Uterus (tissue), 4 donors: ENCODE data around the gene AHCYL2. TPM values are rescaled to one million over a fixed set of nuclear protein-coding genes. Genes with fewer than 3 reads are reported as not detected.

ENCODE experiments used
- DNase-seq, 2 donors: peaks; one replicate each; pipeline ENCODE4 v3.0.0-alpha.2; 2019 to 2020
- H3K27ac ChIP-seq, 2 donors: fragments of 200-600 bp; sonication (generic); 1 replicate in 1 of 2; 2 replicates in 1 of 2; pipeline ENCODE4 v1.5.1; 2016 to 2018
- H3K27me3 ChIP-seq, 2 donors: fragments of 200-600 bp; sonication (generic); one replicate each; pipeline ENCODE4 v1.5.1; 2018 to 2019; ENCODE audit warnings: control low read depth in 1 of 2
- H3K36me3 ChIP-seq, 2 donors: fragments of 200-600 bp; sonication (generic); one replicate each; pipeline ENCODE4 v1.5.1; 2019; ENCODE audit warnings: control low read depth in 1 of 2
- H3K4me1 ChIP-seq, 2 donors: fragments of 200-600 bp; sonication (generic); one replicate each; pipeline ENCODE4 v1.5.1; 2018 to 2019; ENCODE audit warnings: control low read depth in 1 of 2
- H3K4me3 ChIP-seq, 2 donors: fragments of 200-600 bp; sonication (generic); 1 replicate in 1 of 2; 2 replicates in 1 of 2; pipeline ENCODE4 v1.5.1; 2018 to 2019; ENCODE audit warnings: mild to moderate bottlenecking in 1 of 2
- H3K9me3 ChIP-seq, 2 donors: fragments of 200-600 bp; sonication (generic); one replicate each; pipeline ENCODE4 v1.5.1; 2019; ENCODE audit warnings: control low read depth in 1 of 2
- CTCF ChIP-seq, 4 experiments: fragments of 200-600 bp in 2 of 4; fragments of 450-650 bp in 2 of 4; sonication (generic) in 2 of 4; IDR thresholded peaks; one replicate each; pipeline ENCODE4 v1.5.1; 2016 to 2019; ENCODE audit warnings: antibody characterized with exemption in 4 of 4, mild to moderate bottlenecking in 2 of 4, moderate library complexity in 1 of 4
- POLR2A ChIP-seq, 2 donors: fragments of 450-650 bp; IDR thresholded peaks; one replicate each; pipeline ENCODE4 v1.6.1; 2016; ENCODE audit warnings: antibody characterized with exemption in 2 of 2, mild to moderate bottlenecking in 1 of 2, moderate library complexity in 1 of 2
- intact Hi-C: fragments of 100-400 bp; cut with DNase I; formaldehyde crosslinking; loops from one replicate; pipeline ENCODE4 v1.15.1; 2023; ENCODE audit warnings: low total_unique reads
- total RNA-seq, 4 donors: library from RNA; depleted of rRNA in 3 of 4; stranded (reverse); fragments of >200 nt in 3 of 4; gene quantifications; one replicate each; pipeline versions ENCODE4 v1.1.0 to v1.2.4, GENCODE V29; 2014 to 2023
- donor health status: DM: yes; HTN: yes; CAD: no.

Gene AHCYL2
- total RNA-seq, 4 donors from 2014 or later, result 5.6 to 29.2 (median 23.7) TPM

DNA sequence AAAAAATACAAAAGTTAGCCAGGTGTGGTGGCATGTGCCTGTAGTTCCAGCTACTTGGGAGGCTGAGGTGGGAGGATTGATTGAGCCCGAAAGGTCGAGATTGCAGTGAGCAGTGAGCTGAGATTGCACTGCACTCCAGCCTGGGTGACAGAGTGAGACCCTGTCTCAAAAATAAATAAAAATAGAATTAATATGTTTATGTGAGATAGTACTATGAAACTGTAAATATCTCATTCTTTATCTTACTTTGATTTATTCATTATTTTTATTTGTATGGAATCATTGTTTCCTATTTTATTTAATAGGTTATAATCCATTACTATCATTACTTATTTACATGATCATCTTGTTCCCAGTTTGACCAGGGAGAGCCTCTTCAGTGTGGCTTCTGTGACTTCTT is 168.4 kb downstream of the AHCYL2 start:
- H3K27me3 ChIP-seq, result no peaks in the 10 kb centered on the region

DNA sequence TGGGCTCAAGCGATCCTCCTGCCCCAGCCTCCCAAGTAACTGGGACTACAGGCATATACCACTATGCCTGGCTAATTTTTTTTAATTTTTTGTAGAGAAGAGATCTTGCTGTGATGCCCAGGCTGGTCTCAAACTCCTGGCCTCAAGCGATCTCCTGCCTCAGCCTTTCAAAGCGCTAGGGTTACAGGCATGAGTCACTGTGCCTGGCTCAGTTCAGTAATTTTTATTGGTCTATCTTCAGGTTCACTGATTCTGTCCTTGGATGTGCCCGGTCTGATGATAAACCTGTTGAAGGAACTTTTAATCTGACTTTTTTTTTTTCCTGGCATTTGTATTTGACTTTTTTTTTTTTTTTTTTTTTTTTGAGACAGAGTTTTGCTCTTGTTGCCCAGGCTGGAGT is 169.3 kb downstream of the AHCYL2 start:
- Histone ChIP-seq H3K9me3 (no peaks in the 10 kb centered on the region), H3K4me1 (no peaks in the 10 kb centered on the region), H3K36me3 (no peaks in the 10 kb centered on the region), H3K27me3 (no peaks in the 10 kb centered on the region), H3K4me3 (no peak overlapping the region), H3K27ac (no peak overlapping the region)
- DNase-seq, result no peak
- intact Hi-C loops, result no loop called here
- TF ChIP-seq CTCF (IDR thresholded peaks at IDR 0.05), result no peak
- TF ChIP-seq POLR2A (IDR thresholded peaks at IDR 0.05), result no peak

More for the DNA sequence above, 168.4 kb downstream of the AHCYL2 start:
- no peaks in the 10 kb centered on the region for H3K9me3 ChIP-seq
- intact Hi-C loops, result no loop called here
- no peaks in the 10 kb centered on the region for H3K36me3 ChIP-seq
- TF ChIP-seq POLR2A (IDR thresholded peaks at IDR 0.05) (no peak), CTCF (IDR thresholded peaks at IDR 0.05) (no peak)
- H3K4me3 ChIP-seq, result no peak overlapping the region
- H3K27ac ChIP-seq, result no peak overlapping the region
- DNase-seq, result no peak
- no peaks in the 10 kb centered on the region for H3K4me1 ChIP-seq

- Histone ChIP-seq H3K36me3 (no peaks in the 10 kb centered on the region), H3K4me3 (no peak overlapping the region), H3K27me3 (no peaks in the 10 kb centered on the region), H3K27ac (no peak overlapping the region), H3K9me3 (no peaks in the 10 kb centered on the region), H3K4me1 (no peaks in the 10 kb centered on the region)
- intact Hi-C loops, result no loop called here
- no peak for DNase-seq
- no peak for TF ChIP-seq POLR2A (IDR thresholded peaks at IDR 0.05)
- no peak for TF ChIP-seq CTCF (IDR thresholded peaks at IDR 0.05)
Observed at GRCh38 chr7:129394982-129395914, 170.4 kb downstream of the AHCYL2 start.

DNA sequence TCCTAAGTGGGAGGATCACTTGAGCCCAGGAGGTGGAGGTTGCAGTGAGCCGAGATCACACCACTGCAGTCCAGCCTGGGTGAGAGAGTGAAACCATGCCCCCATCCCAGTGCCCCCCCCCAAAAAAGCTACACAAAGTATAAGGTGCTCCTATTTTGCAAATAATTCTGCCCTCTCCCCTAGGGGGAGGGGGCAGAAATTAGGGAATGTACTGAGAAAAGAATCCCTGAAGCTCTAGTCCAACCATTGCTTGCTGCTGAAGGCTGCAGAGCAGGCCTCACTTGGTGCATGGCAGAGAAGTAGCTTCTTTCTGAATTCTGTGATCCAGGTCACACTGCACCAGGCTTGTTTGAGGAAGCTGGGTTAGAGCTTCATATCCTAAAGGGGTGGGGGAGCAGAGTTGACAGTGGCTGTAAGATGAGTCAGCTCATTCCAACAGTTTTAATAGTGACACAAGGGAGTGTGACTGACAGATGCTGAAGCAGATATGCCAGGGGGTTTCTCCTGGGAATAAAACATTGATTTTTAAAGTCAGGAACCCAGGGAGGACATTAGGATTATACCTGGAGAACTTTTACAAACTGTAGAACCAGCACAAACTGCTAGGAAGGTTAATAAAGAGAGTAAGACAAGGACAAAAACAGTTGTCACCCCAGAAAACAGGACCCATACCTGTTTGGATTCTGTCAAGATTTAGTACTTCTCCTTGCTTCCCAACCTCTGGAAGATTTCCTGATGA is 176.6 kb downstream of the AHCYL2 start:
- Histone ChIP-seq H3K27me3 (no peaks in the 10 kb centered on the region), H3K27ac (no peak overlapping the region), H3K9me3 (no peaks in the 10 kb centered on the region), H3K4me1 (no peaks in the 10 kb centered on the region), H3K36me3 (no peaks in the 10 kb centered on the region), H3K4me3 (no peak overlapping the region)
- no peak for DNase-seq
- TF ChIP-seq POLR2A (IDR thresholded peaks at IDR 0.05) (no peak), CTCF (IDR thresholded peaks at IDR 0.05) (no peak)
- intact Hi-C loops, result no loop called here
